ENCODE measurements around the gene DRAP1. TPM values are rescaled to one million over a fixed set of nuclear protein-coding genes. Genes with fewer than 3 reads are reported as not detected.

DRAP1 gene
- total and polyA plus RNA-seq, 9 of the 15 experiments (the other 6 are each of a cell fraction or from before 2014, with no cell fraction given) = 9.6 to 200 (median 92.9) TPM

DNA sequence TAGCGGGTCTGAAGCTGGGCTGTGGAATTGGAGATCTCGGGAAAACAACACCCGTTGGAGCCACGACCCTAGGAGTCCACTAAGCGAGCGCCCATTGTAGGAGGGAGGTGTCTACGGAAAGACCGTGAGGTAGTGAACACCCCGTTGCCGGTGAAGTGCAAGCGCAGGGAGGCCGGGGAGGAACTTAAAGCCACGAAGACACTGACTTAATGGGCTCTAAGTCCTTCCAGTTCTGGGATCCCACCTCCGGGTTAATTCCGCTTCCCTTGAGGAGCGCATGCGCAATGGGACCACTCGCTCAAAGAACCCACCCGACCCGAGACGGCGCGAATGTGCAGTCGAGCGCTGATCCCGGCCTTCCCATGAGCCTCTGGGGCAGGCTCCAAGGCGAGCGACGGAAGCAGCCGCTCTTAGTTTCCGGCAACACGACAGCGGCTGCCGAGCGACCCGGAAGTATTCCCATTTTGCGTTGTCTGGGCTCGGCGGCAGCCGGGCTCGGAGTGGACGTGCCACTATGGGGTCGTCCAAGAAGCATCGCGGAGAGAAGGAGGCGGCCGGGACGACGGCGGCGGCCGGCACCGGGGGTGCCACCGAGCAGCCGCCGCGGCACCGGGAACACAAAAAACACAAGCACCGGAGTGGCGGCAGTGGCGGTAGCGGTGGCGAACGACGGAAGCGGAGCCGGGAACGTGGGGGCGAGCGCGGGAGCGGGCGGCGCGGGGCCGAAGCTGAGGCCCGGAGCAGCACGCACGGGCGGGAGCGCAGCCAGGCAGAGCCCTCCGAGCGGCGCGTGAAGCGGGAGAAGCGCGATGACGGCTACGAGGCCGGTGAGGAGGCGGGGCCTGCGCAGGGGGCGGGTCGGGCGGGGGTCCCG is 42.3 kb downstream of the DRAP1 start, which contains the start of gene SART1 (continued):
- peak; percentile 52 to 87; a peak in 1 of 4 replicates for TF ChIP-seq SIN3A (IDR thresholded peaks at IDR 0.05; ENCODE audit: borderline replicate concordance in 2 of 2, control insufficient read depth in 1 of 2, low read depth in 2 of 2, low read length in 2 of 2)
- TF ChIP-seq, protein P1, sequence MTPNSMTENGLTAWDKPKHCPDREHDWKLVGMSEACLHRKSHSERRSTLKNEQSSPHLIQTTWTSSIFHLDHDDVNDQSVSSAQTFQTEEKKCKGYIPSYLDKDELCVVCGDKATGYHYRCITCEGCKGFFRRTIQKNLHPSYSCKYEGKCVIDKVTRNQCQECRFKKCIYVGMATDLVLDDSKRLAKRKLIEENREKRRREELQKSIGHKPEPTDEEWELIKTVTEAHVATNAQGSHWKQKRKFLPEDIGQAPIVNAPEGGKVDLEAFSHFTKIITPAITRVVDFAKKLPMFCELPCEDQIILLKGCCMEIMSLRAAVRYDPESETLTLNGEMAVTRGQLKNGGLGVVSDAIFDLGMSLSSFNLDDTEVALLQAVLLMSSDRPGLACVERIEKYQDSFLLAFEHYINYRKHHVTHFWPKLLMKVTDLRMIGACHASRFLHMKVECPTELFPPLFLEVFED (CRISPR knock-in tag; conservative IDR thresholded peaks at IDR 0.05) = 0 out of 2 replicates have a peak, but pooled peaks have one; percentile 44
- TF ChIP-seq SMARCE1 (IDR thresholded peaks at IDR 0.05) = peak; percentile 67
- peak; percentile 91 for TF ChIP-seq ELF2 (CRISPR knock-in tag; IDR thresholded peaks at IDR 0.05)
- peak; percentile 74 to 77 for TF ChIP-seq MAZ (CRISPR knock-in tag; conservative IDR thresholded peaks at IDR 0.05 in 1 of 2, IDR thresholded peaks at IDR 0.05 in 1 of 2)
- peak; percentile 60 for TF ChIP-seq CCNT2 (IDR thresholded peaks at IDR 0.05; ENCODE audit: borderline replicate concordance, extremely low read depth, insufficient read length, low read depth, low read length)
- TF ChIP-seq NCOA2 (IDR thresholded peaks at IDR 0.05; ENCODE audit: partially characterized antibody in 2 of 2) = no peak
- peak; percentile 50 for TF ChIP-seq CREB1 (IDR thresholded peaks at IDR 0.05)
- TF ChIP-seq CREB1 (CRISPR knock-in tag; IDR thresholded peaks at IDR 0.05) = peak; percentile 56; the same call in 1 of the 2 replicates
- TF ChIP-seq CHD2 (IDR thresholded peaks at IDR 0.05; ENCODE audit: low read depth, low read length) = 0 out of 2 replicates have a peak, but pooled peaks have one; percentile 14
- peak; percentile 84 for TF ChIP-seq HNRNPLL (IDR thresholded peaks at IDR 0.05; ENCODE audit: low read depth, low read length, poor library complexity, severe bottlenecking)
- TF ChIP-seq, protein P2, sequence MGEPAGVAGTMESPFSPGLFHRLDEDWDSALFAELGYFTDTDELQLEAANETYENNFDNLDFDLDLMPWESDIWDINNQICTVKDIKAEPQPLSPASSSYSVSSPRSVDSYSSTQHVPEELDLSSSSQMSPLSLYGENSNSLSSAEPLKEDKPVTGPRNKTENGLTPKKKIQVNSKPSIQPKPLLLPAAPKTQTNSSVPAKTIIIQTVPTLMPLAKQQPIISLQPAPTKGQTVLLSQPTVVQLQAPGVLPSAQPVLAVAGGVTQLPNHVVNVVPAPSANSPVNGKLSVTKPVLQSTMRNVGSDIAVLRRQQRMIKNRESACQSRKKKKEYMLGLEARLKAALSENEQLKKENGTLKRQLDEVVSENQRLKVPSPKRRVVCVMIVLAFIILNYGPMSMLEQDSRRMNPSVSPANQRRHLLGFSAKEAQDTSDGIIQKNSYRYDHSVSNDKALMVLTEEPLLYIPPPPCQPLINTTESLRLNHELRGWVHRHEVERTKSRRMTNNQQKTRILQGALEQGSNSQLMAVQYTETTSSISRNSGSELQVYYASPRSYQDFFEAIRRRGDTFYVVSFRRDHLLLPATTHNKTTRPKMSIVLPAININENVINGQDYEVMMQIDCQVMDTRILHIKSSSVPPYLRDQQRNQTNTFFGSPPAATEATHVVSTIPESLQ (CRISPR knock-in tag; IDR thresholded peaks at IDR 0.05) = peak; percentile 89; the same call in 1 of the 2 replicates
- peak; percentile 86; the same call in 1 of the 2 replicates for TF ChIP-seq PHF8 (IDR thresholded peaks at IDR 0.05; ENCODE audit: borderline replicate concordance, low read length)
- TF ChIP-seq, protein P3, sequence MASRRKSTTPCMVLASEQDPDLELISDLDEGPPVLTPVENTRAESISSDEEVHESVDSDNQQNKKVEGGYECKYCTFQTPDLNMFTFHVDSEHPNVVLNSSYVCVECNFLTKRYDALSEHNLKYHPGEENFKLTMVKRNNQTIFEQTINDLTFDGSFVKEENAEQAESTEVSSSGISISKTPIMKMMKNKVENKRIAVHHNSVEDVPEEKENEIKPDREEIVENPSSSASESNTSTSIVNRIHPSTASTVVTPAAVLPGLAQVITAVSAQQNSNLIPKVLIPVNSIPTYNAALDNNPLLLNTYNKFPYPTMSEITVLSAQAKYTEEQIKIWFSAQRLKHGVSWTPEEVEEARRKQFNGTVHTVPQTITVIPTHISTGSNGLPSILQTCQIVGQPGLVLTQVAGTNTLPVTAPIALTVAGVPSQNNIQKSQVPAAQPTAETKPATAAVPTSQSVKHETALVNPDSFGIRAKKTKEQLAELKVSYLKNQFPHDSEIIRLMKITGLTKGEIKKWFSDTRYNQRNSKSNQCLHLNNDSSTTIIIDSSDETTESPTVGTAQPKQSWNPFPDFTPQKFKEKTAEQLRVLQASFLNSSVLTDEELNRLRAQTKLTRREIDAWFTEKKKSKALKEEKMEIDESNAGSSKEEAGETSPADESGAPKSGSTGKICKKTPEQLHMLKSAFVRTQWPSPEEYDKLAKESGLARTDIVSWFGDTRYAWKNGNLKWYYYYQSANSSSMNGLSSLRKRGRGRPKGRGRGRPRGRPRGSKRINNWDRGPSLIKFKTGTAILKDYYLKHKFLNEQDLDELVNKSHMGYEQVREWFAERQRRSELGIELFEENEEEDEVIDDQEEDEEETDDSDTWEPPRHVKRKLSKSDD (conservative IDR thresholded peaks at IDR 0.05; ENCODE audit: low read length) = no peak
- TF ChIP-seq, protein P4, sequence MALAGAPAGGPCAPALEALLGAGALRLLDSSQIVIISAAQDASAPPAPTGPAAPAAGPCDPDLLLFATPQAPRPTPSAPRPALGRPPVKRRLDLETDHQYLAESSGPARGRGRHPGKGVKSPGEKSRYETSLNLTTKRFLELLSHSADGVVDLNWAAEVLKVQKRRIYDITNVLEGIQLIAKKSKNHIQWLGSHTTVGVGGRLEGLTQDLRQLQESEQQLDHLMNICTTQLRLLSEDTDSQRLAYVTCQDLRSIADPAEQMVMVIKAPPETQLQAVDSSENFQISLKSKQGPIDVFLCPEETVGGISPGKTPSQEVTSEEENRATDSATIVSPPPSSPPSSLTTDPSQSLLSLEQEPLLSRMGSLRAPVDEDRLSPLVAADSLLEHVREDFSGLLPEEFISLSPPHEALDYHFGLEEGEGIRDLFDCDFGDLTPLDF (CRISPR knock-in tag; IDR thresholded peaks at IDR 0.05) = peak; percentile 79; the same call in 1 of the 2 replicates
- TF ChIP-seq FOXK1 (CRISPR knock-in tag; IDR thresholded peaks at IDR 0.05; ENCODE audit: borderline replicate concordance) = peak; percentile 95; the same call in 1 of the 2 replicates
